Ovary (tissue), 3 donors: ENCODE results near the gene INTS6.

ENCODE experiments used
- EP300 ChIP-seq: sonication (generic); formaldehyde crosslinking; IDR thresholded peaks from one replicate; pipeline ENCODE4 v1.6.1; 2017; ENCODE audit warnings: antibody characterized with exemption
- POLR2A ChIP-seq: fragments of 450-650 bp; IDR thresholded peaks from one replicate; pipeline ENCODE4 v1.6.1; 2017; ENCODE audit warnings: antibody characterized with exemption, mild to moderate bottlenecking, moderate library complexity
- TF ChIP-seq, protein P1 (sequence below), 3 donors: fragments of 450-650 bp in 2 of 3; fragments of 200-600 bp in 1 of 3; IDR thresholded peaks; one replicate each; pipeline versions ENCODE4 v1.5.1 to v1.8.0; 2016 to 2022; ENCODE audit warnings: antibody characterized with exemption in 3 of 3, mild to moderate bottlenecking in 1 of 3
- donor health status: DM: no; HTN: no; CAD: no.

DNA sequence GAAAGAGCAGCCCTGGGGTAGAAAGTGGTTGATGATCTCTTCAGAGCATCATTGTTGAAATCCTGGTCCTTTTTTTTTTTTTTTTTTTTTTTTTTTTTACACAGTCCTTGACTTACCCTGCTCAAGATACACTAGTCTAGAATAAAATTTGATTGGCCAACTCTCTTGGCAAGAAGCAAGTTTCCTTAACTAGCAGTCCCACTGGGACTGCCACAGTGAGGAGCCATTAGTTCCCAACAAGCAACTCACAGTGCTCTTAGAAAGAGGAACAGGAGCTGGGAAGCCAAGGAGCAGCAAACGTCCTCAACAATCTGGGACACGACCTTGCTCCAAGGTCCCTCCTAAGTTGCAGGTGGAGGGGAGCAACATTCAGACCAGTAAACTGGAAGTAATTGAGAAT is 47.9 kb upstream of the INTS6 start:
- TF ChIP-seq, protein P1, sequence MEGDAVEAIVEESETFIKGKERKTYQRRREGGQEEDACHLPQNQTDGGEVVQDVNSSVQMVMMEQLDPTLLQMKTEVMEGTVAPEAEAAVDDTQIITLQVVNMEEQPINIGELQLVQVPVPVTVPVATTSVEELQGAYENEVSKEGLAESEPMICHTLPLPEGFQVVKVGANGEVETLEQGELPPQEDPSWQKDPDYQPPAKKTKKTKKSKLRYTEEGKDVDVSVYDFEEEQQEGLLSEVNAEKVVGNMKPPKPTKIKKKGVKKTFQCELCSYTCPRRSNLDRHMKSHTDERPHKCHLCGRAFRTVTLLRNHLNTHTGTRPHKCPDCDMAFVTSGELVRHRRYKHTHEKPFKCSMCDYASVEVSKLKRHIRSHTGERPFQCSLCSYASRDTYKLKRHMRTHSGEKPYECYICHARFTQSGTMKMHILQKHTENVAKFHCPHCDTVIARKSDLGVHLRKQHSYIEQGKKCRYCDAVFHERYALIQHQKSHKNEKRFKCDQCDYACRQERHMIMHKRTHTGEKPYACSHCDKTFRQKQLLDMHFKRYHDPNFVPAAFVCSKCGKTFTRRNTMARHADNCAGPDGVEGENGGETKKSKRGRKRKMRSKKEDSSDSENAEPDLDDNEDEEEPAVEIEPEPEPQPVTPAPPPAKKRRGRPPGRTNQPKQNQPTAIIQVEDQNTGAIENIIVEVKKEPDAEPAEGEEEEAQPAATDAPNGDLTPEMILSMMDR (IDR thresholded peaks at IDR 0.05): no peak
- TF ChIP-seq POLR2A (no peak), EP300 (no peak)
